Measurements from ENCODE around the gene CFAP206. TPM values are rescaled to one million over a fixed set of nuclear protein-coding genes. Genes with fewer than 3 reads are reported as not detected.
"Not testable (repeated sequence)": the region's sequence is repeated elsewhere in the genome, so short reads cannot be mapped to it uniquely, and the experiment has no call there.

CFAP206 gene
- total RNA-seq, 1 experiment from 2014 or later = 0.54 TPM

DNA sequence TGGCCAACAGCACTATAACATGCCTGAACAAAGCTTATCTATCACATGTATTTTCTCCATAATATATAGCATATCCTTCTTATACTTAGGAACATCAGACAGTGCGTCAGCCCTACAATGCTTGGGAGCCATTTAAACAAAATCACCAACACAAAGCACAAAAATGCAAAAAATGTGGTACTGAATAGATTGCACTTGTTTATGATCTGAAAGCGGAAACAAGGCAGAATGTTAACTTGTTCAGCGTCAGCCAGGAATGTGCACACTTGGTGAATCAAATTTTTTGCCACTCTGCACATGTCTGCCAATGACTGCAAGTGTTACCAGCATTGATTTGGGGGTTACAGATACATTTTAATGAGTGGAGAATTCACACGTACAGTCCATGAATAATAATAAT is 79.8 kb downstream of the CFAP206 start:
- CTCF ChIA-PET = no interaction called here
- TF ChIP-seq RAD21 (IDR thresholded peaks at IDR 0.05; ENCODE audit: low read depth) (no peak), ZNF274 (IDR thresholded peaks at IDR 0.05; ENCODE audit: low read depth, low read length) (no peak), FOSL1 (IDR thresholded peaks at IDR 0.05; ENCODE audit: low read depth) (no peak), ZFX (IDR thresholded peaks at IDR 0.05) (no peak), YY1 (IDR thresholded peaks at IDR 0.05; ENCODE audit: extremely low read depth, insufficient replicate concordance, low read depth, low read length) (no peak), JUND (IDR thresholded peaks at IDR 0.05) (no peak), ELF1 (IDR thresholded peaks at IDR 0.05; ENCODE audit: borderline replicate concordance, low read depth) (no peak), EZH2 (IDR thresholded peaks at IDR 0.05) (no peak), CBX3 (IDR thresholded peaks at IDR 0.05; ENCODE audit: low read depth) (no peak), CTCF (IDR thresholded peaks at IDR 0.05 in 2 of 3, conservative IDR thresholded peaks at IDR 0.05 in 1 of 3; ENCODE audit: borderline replicate concordance in 1 of 3, insufficient read depth in 1 of 3, low read depth in 2 of 3, low read length in 2 of 3) (no peak), TCF7L2 (IDR thresholded peaks at IDR 0.05; ENCODE audit: borderline replicate concordance, extremely low read depth, insufficient read depth, insufficient read length) (no peak), POLR2A (IDR thresholded peaks at IDR 0.05; ENCODE audit: borderline replicate concordance, extremely low read depth, insufficient read depth, insufficient read length) (no peak)
- TF ChIP-seq, protein P1, sequence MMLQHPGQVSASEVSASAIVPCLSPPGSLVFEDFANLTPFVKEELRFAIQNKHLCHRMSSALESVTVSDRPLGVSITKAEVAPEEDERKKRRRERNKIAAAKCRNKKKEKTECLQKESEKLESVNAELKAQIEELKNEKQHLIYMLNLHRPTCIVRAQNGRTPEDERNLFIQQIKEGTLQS (IDR thresholded peaks at IDR 0.05) = no peak
- TF ChIP-seq, protein P2, sequence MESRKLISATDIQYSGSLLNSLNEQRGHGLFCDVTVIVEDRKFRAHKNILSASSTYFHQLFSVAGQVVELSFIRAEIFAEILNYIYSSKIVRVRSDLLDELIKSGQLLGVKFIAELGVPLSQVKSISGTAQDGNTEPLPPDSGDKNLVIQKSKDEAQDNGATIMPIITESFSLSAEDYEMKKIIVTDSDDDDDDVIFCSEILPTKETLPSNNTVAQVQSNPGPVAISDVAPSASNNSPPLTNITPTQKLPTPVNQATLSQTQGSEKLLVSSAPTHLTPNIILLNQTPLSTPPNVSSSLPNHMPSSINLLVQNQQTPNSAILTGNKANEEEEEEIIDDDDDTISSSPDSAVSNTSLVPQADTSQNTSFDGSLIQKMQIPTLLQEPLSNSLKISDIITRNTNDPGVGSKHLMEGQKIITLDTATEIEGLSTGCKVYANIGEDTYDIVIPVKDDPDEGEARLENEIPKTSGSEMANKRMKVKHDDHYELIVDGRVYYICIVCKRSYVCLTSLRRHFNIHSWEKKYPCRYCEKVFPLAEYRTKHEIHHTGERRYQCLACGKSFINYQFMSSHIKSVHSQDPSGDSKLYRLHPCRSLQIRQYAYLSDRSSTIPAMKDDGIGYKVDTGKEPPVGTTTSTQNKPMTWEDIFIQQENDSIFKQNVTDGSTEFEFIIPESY (IDR thresholded peaks at IDR 0.05; ENCODE audit: extremely low read depth, insufficient replicate concordance, low read length) = no peak
- POLR2A ChIA-PET = no interaction called here
- RAD21 ChIA-PET (ENCODE audit: low non-redundant PET in 1 of 2, low total read pairs in 2 of 2, uncharacterized antibody in 2 of 2, unreplicated experiment in 2 of 2) = no interaction called here
- H3K27ac ChIP-seq (ENCODE audit: low read depth, low read length) = no peak overlapping the region
- peaks cover 26% of the 10 kb centered on the region; the same call in 1 of the 2 replicates for H3K79me2 ChIP-seq (ENCODE audit: insufficient read depth, low read length)
- H2AFZ ChIP-seq (ENCODE audit: low read depth, low read length, poor library complexity, severe bottlenecking) = no peak overlapping the region
- peaks cover 22 to 46% of the 10 kb centered on the region in 2 experiments for H3K4me1 ChIP-seq (ENCODE audit: control insufficient read depth in 1 of 2, insufficient read depth in 2 of 2, low read length in 2 of 2)
- no peak overlapping the region for H3K4me2 ChIP-seq (ENCODE audit: low read length)
- H3K27me3 ChIP-seq (ENCODE audit: insufficient read depth, low read length) = no peaks in the 10 kb centered on the region
- intact Hi-C loops (cut with micrococcal nuclease) = no loop called here
- no peak for ATAC-seq
- no peak overlapping the region for H3K4me3 ChIP-seq (replicated peaks in 1 of 2; ENCODE audit: low read depth in 1 of 2, low read length in 2 of 2)
- BruUV-seq (replicated peaks) = no TSS peak
- no peaks in the 10 kb centered on the region for H3K9me2 ChIP-seq (ENCODE audit: insufficient read depth)
- H3K36me3 ChIP-seq (ENCODE audit: control insufficient read depth in 1 of 2, insufficient read depth in 2 of 2, low read length in 2 of 2) = no peaks in the 10 kb centered on the region
- H3K9ac ChIP-seq (ENCODE audit: low read length) = no peak overlapping the region
- no peaks in the 10 kb centered on the region for H4K20me1 ChIP-seq (ENCODE audit: insufficient read depth)
- H3K9me3 ChIP-seq (ENCODE audit: control insufficient read depth in 1 of 2, insufficient read depth in 1 of 2, low read depth in 1 of 2, low read length in 2 of 2) = no peaks in the 10 kb centered on the region
- no peak for DNase-seq (ENCODE audit: low read depth, low spot score)

- BruUV-seq (replicated peaks); H3K27ac ChIP-seq (ENCODE audit: low read depth, low read length); H3K9me2 ChIP-seq (ENCODE audit: insufficient read depth); DNase-seq (ENCODE audit: low read depth, low spot score); POLR2A ChIA-PET; H2AFZ ChIP-seq (ENCODE audit: low read depth, low read length, poor library complexity, severe bottlenecking); H3K27me3 ChIP-seq (ENCODE audit: insufficient read depth, low read length); ATAC-seq; intact Hi-C loops (cut with micrococcal nuclease); H3K4me3 ChIP-seq (replicated peaks in 1 of 2; ENCODE audit: low read depth in 1 of 2, low read length in 2 of 2); RAD21 ChIA-PET (ENCODE audit: low non-redundant PET in 1 of 2, low total read pairs in 2 of 2, uncharacterized antibody in 2 of 2, unreplicated experiment in 2 of 2); H3K9me3 ChIP-seq (ENCODE audit: control insufficient read depth in 1 of 2, insufficient read depth in 1 of 2, low read depth in 1 of 2, low read length in 2 of 2); H3K9ac ChIP-seq (ENCODE audit: low read length); H4K20me1 ChIP-seq (ENCODE audit: insufficient read depth); CTCF ChIA-PET; H3K36me3 ChIP-seq (ENCODE audit: control insufficient read depth in 1 of 2, insufficient read depth in 2 of 2, low read length in 2 of 2); H3K4me2 ChIP-seq (ENCODE audit: low read length): not testable (repeated sequence)
- peaks cover 26% of the 10 kb centered on the region; the same call in 1 of the 2 replicates for H3K79me2 ChIP-seq (ENCODE audit: insufficient read depth, low read length)
- H3K4me1 ChIP-seq (ENCODE audit: control insufficient read depth in 1 of 2, insufficient read depth in 2 of 2, low read length in 2 of 2) = peaks cover 11 to 28% of the 10 kb centered on the region in 2 experiments
Measured at GRCh38 chr6:87489326-87489725, 81.6 kb downstream of the CFAP206 start.

All from HCT116 (cell line).